Mucosa of gallbladder (tissue), 1 donor: Measurements from ENCODE around the gene SMIM29. TPM values are rescaled to one million over a fixed set of nuclear protein-coding genes. Genes with fewer than 3 reads are reported as not detected.

Experiments used
- total RNA-seq: library from RNA; stranded (reverse); gene quantifications from one replicate; pipeline ENCODE4 v1.2.1, GENCODE V29; 2021
- donor health status: DM: no; HTN: no; CAD: no.

The SMIM29 gene
- total RNA-seq, 1 donor from 2014 or later: 28.9 TPM

Other genes with a start within 250 kb of the SMIM29 start
- gene GRM4, start 102.9 kb downstream of the SMIM29 start, total RNA-seq: not detected
- 88.6 TPM for gene HMGA1, start 12.1 kb downstream of the SMIM29 start, total RNA-seq
- gene NUDT3, start 143.7 kb upstream of the SMIM29 start, total RNA-seq: 30.7 TPM
- gene RPS10, start 177.1 kb upstream of the SMIM29 start, total RNA-seq: 896 TPM
- gene PACSIN1, start 217.1 kb upstream of the SMIM29 start, total RNA-seq: 1.4 TPM